Measurements from ENCODE around the gene NUDT7.

DNA sequence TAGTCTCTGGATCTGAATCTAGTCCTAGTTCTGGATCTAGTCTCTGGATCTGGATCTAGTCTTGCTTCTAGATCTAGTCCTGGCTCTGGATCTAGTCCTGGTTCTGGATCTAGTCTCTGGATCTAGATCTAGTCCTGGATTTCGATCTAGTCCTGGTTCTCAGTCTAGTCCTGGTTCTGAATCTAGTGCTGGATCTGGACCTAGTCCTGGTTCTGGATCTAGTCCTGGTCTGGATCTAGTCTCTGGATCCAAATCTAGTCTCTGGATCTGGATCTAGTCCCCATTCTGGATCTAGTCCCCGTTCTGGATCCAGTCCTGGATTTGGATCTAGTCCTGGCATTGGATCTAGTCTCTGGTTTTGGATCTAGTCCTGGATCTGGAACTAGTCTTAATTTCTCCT lies 36.2 kb downstream of the NUDT7 start:
- TF ChIP-seq, protein P1, sequence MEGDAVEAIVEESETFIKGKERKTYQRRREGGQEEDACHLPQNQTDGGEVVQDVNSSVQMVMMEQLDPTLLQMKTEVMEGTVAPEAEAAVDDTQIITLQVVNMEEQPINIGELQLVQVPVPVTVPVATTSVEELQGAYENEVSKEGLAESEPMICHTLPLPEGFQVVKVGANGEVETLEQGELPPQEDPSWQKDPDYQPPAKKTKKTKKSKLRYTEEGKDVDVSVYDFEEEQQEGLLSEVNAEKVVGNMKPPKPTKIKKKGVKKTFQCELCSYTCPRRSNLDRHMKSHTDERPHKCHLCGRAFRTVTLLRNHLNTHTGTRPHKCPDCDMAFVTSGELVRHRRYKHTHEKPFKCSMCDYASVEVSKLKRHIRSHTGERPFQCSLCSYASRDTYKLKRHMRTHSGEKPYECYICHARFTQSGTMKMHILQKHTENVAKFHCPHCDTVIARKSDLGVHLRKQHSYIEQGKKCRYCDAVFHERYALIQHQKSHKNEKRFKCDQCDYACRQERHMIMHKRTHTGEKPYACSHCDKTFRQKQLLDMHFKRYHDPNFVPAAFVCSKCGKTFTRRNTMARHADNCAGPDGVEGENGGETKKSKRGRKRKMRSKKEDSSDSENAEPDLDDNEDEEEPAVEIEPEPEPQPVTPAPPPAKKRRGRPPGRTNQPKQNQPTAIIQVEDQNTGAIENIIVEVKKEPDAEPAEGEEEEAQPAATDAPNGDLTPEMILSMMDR (IDR thresholded peaks at IDR 0.05), result no peak
- TF ChIP-seq POLR2A (IDR thresholded peaks at IDR 0.05; ENCODE audit: low read depth), result no peak
- TF ChIP-seq EP300 (IDR thresholded peaks at IDR 0.05), result no peak

All from esophagus muscularis mucosa (tissue), 4 donors.